Sigmoid colon (tissue), 7 donors: ENCODE measurements around the gene URB1. TPM values are rescaled to one million over a fixed set of nuclear protein-coding genes. Genes with fewer than 3 reads are reported as not detected.
A peak's percentile ranks its signal among the peaks of the same experiment; 100 is the strongest.

Source experiments
- DNase-seq: peaks from one replicate; pipeline ENCODE4 v3.0.0-alpha.2; 2019
- H3K27ac ChIP-seq, 4 donors: fragments of 200-600 bp; sonication (generic); one replicate each; pipeline ENCODE4 v1.5.1; 2016 to 2019; ENCODE audit warnings: mild to moderate bottlenecking in 1 of 4
- H3K27me3 ChIP-seq, 3 donors: fragments of 200-600 bp; sonication (generic); one replicate each; pipeline ENCODE4 v1.5.1; 2019; ENCODE audit warnings: mild to moderate bottlenecking in 1 of 3
- H3K36me3 ChIP-seq, 4 donors: fragments of 200-600 bp; sonication (generic); one replicate each; pipeline ENCODE4 v1.5.1; 2016 to 2019
- H3K4me1 ChIP-seq, 4 donors: fragments of 200-600 bp; sonication (generic); one replicate each; pipeline ENCODE4 v1.5.1; 2017 to 2019
- H3K4me3 ChIP-seq, 4 donors: fragments of 200-600 bp; sonication (generic); one replicate each; pipeline ENCODE4 v1.5.1; 2017 to 2019; ENCODE audit warnings: mild to moderate bottlenecking in 2 of 4, moderate library complexity in 1 of 4
- H3K9me3 ChIP-seq, 4 donors: fragments of 200-600 bp in 3 of 4; sonication (generic) in 3 of 4; one replicate each; pipeline versions ENCODE4 v1.5.1 to v1.6.1; 2013 to 2019
- EP300 ChIP-seq, 4 donors: sonication (generic); formaldehyde crosslinking; IDR thresholded peaks; one replicate each; pipeline ENCODE4 v1.6.1; 2017; ENCODE audit warnings: antibody characterized with exemption in 4 of 4
- POLR2A ChIP-seq, 2 donors: fragments of 450-650 bp; IDR thresholded peaks; one replicate each; pipeline ENCODE4 v1.6.1; 2016; ENCODE audit warnings: antibody characterized with exemption in 2 of 2, mild to moderate bottlenecking in 2 of 2, moderate library complexity in 2 of 2
- POLR2AphosphoS5 ChIP-seq, 4 donors: sonication (generic); formaldehyde crosslinking; IDR thresholded peaks; one replicate each; pipeline ENCODE4 v1.6.1; 2017; ENCODE audit warnings: antibody characterized with exemption in 4 of 4
- WGBS, 2 donors: extraction: QIAGEN DNeasy Blood & Tissue Kit; methylation state at CpG; one replicate each; pipeline ENCODE4 v1.1.7; 2013; 5-methylcytosine and 5-hydroxymethylcytosine counted together
- intact Hi-C: fragments of 100-400 bp; cut with DNase I; formaldehyde crosslinking; loops from one replicate; pipeline ENCODE4 v1.15.1; 2023
- polyA plus RNA-seq, 3 donors: library from polyadenylated mRNA; stranded (reverse); fragments of 200-250 nt; gene quantifications; one replicate each; pipeline ENCODE4 v1.2.3, GENCODE V29; 2013
- total RNA-seq, 4 donors: library from RNA; depleted of rRNA; stranded (reverse); fragments of >200 nt; gene quantifications; one replicate each; pipeline ENCODE4 v1.1.0, GENCODE V29; 2016
- TF ChIP-seq, protein P1 (sequence below), 4 experiments: fragments of 450-650 bp in 3 of 4; fragments of 200-600 bp in 1 of 4; IDR thresholded peaks; one replicate each; pipeline ENCODE4 v1.5.1; 2016 to 2019; ENCODE audit warnings: antibody characterized with exemption in 4 of 4, mild to moderate bottlenecking in 3 of 4, moderate library complexity in 2 of 4
- donor health status: healthy with polysubstance abuse.
- donor health status: Bipolar disorder and iron deficiency.
- donor health status: healthy.

The URB1 gene
- total and polyA plus RNA-seq, 7 donors, result 0.60 to 16.7 (median 7.5) TPM

DNA sequence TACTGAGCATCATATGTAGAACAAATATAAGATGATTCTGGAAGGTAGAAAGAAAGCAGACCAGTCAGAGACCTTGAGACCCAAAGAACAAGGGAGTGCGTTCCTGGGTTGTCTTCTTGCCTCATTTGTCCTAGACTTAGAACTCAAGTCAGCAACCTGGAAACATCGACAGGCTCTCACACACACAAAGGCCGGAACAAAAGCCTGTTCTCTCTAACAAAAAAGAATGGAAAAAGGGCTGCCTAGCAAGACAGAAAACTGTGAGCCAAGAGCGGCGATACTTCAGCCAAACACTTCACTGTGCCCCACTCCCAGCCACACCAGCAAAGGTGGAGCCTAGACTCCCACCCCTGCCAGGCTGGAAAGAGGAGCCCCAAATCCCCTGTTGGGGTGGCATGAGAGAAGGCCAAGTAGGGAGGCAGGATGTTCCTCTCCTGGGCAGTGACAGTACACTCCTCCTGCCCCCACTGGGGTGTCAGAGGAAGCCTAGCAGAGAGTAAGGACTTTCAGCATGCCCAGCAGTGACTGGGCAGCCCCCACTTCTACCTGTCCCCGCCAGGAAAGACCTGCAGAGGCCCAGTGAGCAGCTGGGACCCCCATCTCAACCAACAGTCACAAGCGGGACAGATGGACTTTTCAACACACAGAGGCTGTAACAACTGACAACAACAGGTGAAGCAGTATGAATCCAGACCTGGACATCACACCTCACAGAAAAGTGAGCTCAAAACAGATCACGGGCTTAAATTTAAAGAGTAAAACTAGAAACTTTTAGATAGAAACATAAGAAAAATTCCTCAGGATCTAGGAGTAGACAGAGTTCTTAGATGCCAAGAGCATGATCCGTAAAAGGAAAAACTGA lies 61.1 kb downstream of the URB1 start:
- no peaks in the 10 kb centered on the region for H3K9me3 ChIP-seq
- intact Hi-C loops, result no loop called here
- peaks cover 3 to 59% (median 22%) of the 10 kb centered on the region in 4 donors for H3K36me3 ChIP-seq
- peak; percentile 39 for DNase-seq
- no peak overlapping the region for H3K27ac ChIP-seq
- TF ChIP-seq EP300 (IDR thresholded peaks at IDR 0.05) (no peak), POLR2A (IDR thresholded peaks at IDR 0.05) (no peak), POLR2AphosphoS5 (IDR thresholded peaks at IDR 0.05) (no peak)
- TF ChIP-seq, protein P1, sequence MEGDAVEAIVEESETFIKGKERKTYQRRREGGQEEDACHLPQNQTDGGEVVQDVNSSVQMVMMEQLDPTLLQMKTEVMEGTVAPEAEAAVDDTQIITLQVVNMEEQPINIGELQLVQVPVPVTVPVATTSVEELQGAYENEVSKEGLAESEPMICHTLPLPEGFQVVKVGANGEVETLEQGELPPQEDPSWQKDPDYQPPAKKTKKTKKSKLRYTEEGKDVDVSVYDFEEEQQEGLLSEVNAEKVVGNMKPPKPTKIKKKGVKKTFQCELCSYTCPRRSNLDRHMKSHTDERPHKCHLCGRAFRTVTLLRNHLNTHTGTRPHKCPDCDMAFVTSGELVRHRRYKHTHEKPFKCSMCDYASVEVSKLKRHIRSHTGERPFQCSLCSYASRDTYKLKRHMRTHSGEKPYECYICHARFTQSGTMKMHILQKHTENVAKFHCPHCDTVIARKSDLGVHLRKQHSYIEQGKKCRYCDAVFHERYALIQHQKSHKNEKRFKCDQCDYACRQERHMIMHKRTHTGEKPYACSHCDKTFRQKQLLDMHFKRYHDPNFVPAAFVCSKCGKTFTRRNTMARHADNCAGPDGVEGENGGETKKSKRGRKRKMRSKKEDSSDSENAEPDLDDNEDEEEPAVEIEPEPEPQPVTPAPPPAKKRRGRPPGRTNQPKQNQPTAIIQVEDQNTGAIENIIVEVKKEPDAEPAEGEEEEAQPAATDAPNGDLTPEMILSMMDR (IDR thresholded peaks at IDR 0.05), result no peak
- no peaks in the 10 kb centered on the region for H3K27me3 ChIP-seq
- no peak overlapping the region for H3K4me3 ChIP-seq
- H3K4me1 ChIP-seq, result peaks cover 0 to 24% (median 12%) of the 10 kb centered on the region in 4 donors
- 94 to 95% methylated on average over 9 of the region's 9 CpGs for WGBS, 2 donors

DNA sequence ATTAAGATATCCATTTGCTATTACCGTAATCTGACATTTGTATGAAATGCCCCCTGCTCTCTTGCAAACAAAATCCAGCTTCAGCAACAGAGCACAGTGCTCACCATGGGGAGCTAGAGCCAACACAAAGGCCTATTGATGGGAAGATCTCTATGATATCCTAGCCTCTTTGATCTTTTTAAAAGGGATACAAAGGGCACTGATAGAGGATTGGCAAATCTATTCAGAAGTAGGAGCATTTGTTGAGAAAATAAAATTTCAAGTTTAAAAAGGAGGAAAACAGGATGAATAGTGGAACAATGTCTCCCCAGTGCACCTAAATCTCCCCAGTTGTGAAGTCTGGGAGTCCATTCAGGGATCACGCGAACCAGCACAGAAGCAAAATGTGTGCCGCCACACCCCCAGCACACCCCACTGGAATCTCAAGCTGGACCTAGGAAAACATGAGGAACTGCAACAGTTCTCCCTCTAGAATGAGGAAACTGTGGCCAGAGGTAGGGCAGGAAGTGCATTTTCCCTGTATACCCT lies 62.0 kb downstream of the URB1 start:
- 95 to 97% methylated on average over 4 of the region's 4 CpGs for WGBS, 2 donors
- H3K27ac ChIP-seq, result peak overlapping the region in 1 of 4 donors; percentile 25
- H3K27me3 ChIP-seq, result no peaks in the 10 kb centered on the region
- no peaks in the 10 kb centered on the region for H3K9me3 ChIP-seq
- H3K4me1 ChIP-seq, result peaks cover 0 to 24% (median 12%) of the 10 kb centered on the region in 4 donors
- peaks cover 0 to 54% (median 21%) of the 10 kb centered on the region in 4 donors for H3K36me3 ChIP-seq
- peak; percentile 20 for DNase-seq
- no peak overlapping the region for H3K4me3 ChIP-seq
- intact Hi-C loops, result no loop called here
- TF ChIP-seq EP300 (IDR thresholded peaks at IDR 0.05), result no peak
- no peak for TF ChIP-seq POLR2A (IDR thresholded peaks at IDR 0.05)
- TF ChIP-seq POLR2AphosphoS5 (IDR thresholded peaks at IDR 0.05), result no peak
- TF ChIP-seq, protein P1 (IDR thresholded peaks at IDR 0.05), result no peak

DNA sequence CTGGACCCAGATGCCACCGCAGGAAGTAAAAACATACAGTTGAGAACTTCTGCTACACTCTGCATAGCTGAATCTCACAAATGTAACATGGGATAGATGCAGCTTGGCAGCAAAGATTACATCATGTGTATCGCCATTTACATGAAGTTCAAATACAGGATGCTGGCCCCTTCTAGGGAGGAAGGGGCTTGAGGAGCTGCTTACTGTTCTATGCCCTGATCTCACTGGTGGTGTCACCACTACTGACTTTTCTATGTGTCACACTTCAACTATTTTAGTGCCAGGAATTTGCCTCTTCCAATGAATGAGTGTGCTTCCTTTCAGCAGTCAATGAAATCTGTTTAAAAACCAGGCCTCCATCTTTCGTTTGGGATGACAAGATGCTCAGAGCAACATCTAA lies 63.0 kb downstream of the URB1 start:
- intact Hi-C loops, result no loop called here
- TF ChIP-seq EP300 (IDR thresholded peaks at IDR 0.05) (no peak), POLR2A (IDR thresholded peaks at IDR 0.05) (no peak), POLR2AphosphoS5 (IDR thresholded peaks at IDR 0.05) (no peak)
- TF ChIP-seq, protein P1 (IDR thresholded peaks at IDR 0.05), result no peak
- H3K27ac ChIP-seq, result peak overlapping the region; percentile 67 to 80 (median 76)
- no peaks in the 10 kb centered on the region for H3K9me3 ChIP-seq
- DNase-seq, result peak; percentile 12
- H3K4me1 ChIP-seq, result peaks cover 0 to 24% (median 12%) of the 10 kb centered on the region in 4 donors
- H3K36me3 ChIP-seq, result peaks cover 5 to 55% (median 22%) of the 10 kb centered on the region in 4 donors
- WGBS, 2 donors, result 95% methylated on average over 3 of the region's 3 CpGs
- H3K4me3 ChIP-seq, result no peak overlapping the region
- no peaks in the 10 kb centered on the region for H3K27me3 ChIP-seq

DNA sequence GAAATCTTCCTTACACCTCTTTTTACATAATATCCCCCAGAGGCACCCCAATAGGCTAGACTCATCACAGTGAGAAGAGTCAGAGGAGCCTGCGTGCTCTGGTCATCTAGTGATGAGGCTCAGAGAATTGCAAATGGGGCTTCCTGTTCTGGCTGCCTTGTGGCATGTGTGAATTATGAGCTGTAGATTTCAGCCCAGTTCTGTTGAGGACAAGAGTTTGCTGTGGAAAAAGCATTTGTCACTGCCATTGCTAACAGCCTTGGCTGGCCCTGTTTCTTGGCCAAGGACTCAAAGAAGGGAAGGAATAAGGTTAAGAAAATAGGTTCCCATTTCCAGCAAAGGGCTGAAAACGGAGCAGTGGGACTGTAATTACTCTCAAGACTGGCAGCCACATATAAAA lies 63.5 kb downstream of the URB1 start:
- TF ChIP-seq EP300 (IDR thresholded peaks at IDR 0.05) (no peak), POLR2A (IDR thresholded peaks at IDR 0.05) (no peak), POLR2AphosphoS5 (IDR thresholded peaks at IDR 0.05) (peak; percentile 38 to 80 (median 74))
- TF ChIP-seq, protein P1 (IDR thresholded peaks at IDR 0.05), result no peak
- 85 to 95% methylated on average over 2 of the region's 2 CpGs for WGBS, 2 donors
- peaks cover 8 to 55% (median 24%) of the 10 kb centered on the region in 4 donors for H3K36me3 ChIP-seq
- H3K4me1 ChIP-seq, result peaks cover 0 to 24% (median 12%) of the 10 kb centered on the region in 4 donors
- DNase-seq, result peak; percentile 76
- H3K4me3 ChIP-seq, result no peak overlapping the region
- peak overlapping the region; percentile 67 to 80 (median 76) for H3K27ac ChIP-seq
- H3K27me3 ChIP-seq, result no peaks in the 10 kb centered on the region
- intact Hi-C loops, result no loop called here
- no peaks in the 10 kb centered on the region for H3K9me3 ChIP-seq
